ENCODE results near the gene FXYD4. TPM values are rescaled to one million over a fixed set of nuclear protein-coding genes. Genes with fewer than 3 reads are reported as not detected.

Gene FXYD4
- polyA plus RNA-seq, 1 experiment = not detected

DNA sequence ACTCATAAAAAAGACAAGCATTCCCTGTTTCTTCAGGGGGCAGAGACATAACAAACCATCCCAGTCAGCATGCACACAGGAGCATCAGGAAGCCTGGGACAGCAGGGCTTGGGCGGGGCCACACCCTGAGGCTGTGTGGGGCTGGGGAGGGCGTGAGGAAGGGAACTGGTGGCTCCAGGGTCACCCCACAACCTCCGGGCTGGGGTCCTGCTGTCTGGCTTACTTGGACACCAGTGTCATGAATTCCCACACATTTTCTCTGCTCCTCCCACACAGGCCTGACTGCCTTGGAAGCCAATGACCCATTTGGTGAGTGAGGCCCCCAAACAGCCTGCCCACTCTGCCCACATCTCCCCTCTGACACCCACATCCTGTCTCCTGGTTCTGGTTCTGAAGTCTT, 2.8 kb downstream of the FXYD4 start:
- DNase-seq (ENCODE audit: low read depth) = no peak
- Histone ChIP-seq H3K36me3 (ENCODE audit: control insufficient read depth, insufficient read depth, low read length) (no peaks in the 10 kb centered on the region), H3K4me3 (ENCODE audit: low read depth, low read length) (no peak overlapping the region), H3K27me3 (ENCODE audit: control insufficient read depth, insufficient read depth, low read length) (no peaks in the 10 kb centered on the region; the same call in none of the 2 replicates)
- POLR2A ChIA-PET = no interaction called here
- CTCF ChIA-PET = interaction anchor here (2.1 kb wide), 1 partner anchor 81 kb away, joined by 4 read pairs; no protein-coding TSS in a partner anchor
- TF ChIP-seq, protein P1, sequence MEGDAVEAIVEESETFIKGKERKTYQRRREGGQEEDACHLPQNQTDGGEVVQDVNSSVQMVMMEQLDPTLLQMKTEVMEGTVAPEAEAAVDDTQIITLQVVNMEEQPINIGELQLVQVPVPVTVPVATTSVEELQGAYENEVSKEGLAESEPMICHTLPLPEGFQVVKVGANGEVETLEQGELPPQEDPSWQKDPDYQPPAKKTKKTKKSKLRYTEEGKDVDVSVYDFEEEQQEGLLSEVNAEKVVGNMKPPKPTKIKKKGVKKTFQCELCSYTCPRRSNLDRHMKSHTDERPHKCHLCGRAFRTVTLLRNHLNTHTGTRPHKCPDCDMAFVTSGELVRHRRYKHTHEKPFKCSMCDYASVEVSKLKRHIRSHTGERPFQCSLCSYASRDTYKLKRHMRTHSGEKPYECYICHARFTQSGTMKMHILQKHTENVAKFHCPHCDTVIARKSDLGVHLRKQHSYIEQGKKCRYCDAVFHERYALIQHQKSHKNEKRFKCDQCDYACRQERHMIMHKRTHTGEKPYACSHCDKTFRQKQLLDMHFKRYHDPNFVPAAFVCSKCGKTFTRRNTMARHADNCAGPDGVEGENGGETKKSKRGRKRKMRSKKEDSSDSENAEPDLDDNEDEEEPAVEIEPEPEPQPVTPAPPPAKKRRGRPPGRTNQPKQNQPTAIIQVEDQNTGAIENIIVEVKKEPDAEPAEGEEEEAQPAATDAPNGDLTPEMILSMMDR (IDR thresholded peaks at IDR 0.05; ENCODE audit: insufficient read depth, low read depth, low read length) = no peak

DNA sequence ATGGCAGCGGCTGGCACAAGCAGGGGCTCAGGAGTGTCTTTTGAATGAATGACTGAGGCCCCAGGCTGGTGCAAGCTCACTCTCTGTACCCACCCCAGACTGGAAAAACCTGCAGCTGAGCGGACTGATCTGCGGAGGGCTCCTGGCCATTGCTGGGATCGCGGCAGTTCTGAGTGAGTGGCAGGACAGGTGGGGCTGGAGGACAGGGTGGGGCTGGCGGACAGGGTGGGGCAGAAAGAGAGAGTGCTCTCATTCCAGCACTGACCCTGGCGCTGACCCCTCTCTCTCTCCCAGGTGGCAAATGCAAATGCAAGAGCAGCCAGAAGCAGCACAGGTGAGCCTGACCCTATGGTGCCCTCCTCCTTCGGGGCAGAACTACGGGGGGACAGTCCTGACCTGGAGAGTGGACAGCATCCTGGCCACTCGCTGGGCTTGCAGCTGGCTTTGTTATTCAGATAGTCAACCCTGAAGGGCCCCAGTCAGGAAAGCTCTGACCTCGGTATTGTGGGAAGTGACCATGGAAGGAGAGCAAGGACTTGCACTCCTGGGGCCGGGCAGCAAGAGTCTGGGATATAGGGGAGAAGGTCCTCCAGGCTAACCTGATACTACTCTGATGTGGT, 4.1 kb downstream of the FXYD4 start:
- no peak overlapping the region for H3K4me3 ChIP-seq (ENCODE audit: low read depth, low read length)
- H3K27me3 ChIP-seq (ENCODE audit: control insufficient read depth, insufficient read depth, low read length) = no peaks in the 10 kb centered on the region; the same call in none of the 2 replicates
- ChIA-PET POLR2A (no interaction called here), CTCF (no interaction called here)
- no peaks in the 10 kb centered on the region for H3K36me3 ChIP-seq (ENCODE audit: control insufficient read depth, insufficient read depth, low read length)
- TF ChIP-seq, protein P1 (IDR thresholded peaks at IDR 0.05; ENCODE audit: insufficient read depth, low read depth, low read length) = no peak
- DNase-seq (ENCODE audit: low read depth) = no peak

DNA sequence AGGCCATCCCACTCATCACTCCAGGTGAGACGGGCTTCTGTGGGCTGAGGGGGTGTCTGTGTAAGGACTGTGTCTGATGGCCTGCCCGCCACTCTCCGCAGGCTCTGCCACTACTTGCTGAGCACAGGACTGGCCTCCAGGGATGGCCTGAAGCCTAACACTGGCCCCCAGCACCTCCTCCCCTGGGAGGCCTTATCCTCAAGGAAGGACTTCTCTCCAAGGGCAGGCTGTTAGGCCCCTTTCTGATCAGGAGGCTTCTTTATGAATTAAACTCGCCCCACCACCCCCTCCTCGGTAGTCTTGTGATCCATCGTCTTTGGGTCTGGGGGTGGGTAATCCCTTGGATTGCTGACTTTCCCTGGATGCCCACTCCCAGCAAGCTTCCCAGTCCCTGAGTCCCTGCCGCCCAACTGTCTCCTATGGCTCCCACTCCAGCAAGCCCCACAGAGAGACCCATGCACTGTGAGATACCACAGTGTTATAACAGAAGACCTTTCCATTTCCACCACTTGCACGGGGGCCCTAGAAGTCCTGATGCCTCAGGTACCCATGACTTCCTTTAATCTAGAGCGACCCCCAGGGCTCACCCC, 4.7 kb downstream of the FXYD4 start:
- DNase-seq (ENCODE audit: low read depth) = no peak
- H3K4me3 ChIP-seq (ENCODE audit: low read depth, low read length) = no peak overlapping the region
- TF ChIP-seq, protein P1 (IDR thresholded peaks at IDR 0.05; ENCODE audit: insufficient read depth, low read depth, low read length) = no peak
- ChIA-PET CTCF (no interaction called here), POLR2A (no interaction called here)
- no peaks in the 10 kb centered on the region; the same call in none of the 2 replicates for H3K27me3 ChIP-seq (ENCODE audit: control insufficient read depth, insufficient read depth, low read length)
- H3K36me3 ChIP-seq (ENCODE audit: control insufficient read depth, insufficient read depth, low read length) = no peaks in the 10 kb centered on the region

DNA sequence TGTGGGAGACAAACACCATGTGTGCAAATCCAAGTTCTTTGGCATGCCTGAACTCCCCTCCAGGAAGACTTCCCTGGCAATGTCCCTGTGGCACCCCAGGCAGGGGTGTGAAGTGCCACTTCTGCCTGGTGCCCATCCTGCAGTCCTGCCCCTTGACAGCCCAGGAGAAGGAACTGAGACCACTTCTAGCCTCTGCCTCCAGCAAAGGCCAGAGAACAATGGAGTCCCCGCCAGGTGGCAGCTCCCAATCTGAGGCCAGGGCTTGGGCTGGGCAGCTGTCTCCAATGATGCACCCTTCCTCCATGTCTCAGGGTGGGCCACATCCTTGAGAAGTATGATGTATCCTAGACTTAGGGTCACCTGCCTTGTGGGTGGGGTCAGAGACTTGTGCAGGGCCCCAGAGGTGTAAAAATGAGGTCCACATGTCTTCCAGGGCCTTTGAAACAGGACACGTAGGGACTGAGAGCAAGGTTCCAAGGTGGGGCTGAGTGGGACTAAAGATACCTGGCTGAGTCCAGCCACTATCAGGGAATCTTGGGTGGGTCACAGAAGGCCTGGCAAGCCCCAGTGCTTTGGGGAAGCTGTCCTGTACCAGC, 5.5 kb downstream of the FXYD4 start:
- TF ChIP-seq, protein P1 (IDR thresholded peaks at IDR 0.05; ENCODE audit: insufficient read depth, low read depth, low read length) = no peak
- DNase-seq (ENCODE audit: low read depth) = no peak
- Histone ChIP-seq H3K36me3 (ENCODE audit: control insufficient read depth, insufficient read depth, low read length) (no peaks in the 10 kb centered on the region), H3K4me3 (ENCODE audit: low read depth, low read length) (no peak overlapping the region), H3K27me3 (ENCODE audit: control insufficient read depth, insufficient read depth, low read length) (no peaks in the 10 kb centered on the region; the same call in none of the 2 replicates)
- ChIA-PET POLR2A (no interaction called here), CTCF (no interaction called here)

DNA sequence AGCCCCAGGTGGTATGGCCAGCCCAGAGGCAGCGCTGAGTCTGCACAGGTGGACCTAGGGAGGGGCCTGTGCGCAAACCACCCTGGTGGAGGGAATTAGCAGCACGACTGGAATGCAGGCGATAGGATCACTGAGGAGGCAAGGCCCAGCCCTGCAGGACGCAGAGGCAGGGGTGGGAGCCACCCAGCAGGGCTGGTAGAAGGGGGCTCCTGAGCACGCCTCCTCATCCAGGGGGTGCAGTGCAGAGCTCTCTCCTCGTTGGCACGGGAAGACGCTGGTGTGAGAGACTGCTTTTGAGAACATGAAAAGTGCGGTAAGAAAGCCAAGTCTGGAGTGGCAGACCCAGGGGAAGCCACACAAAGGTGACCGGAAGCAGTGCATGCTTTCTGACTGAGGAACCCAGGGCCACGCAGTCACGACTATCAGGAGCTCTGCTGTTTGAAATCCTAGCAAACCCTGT, 6.0 kb downstream of the FXYD4 start:
- no peak overlapping the region for H3K4me3 ChIP-seq (ENCODE audit: low read depth, low read length)
- POLR2A ChIA-PET = no interaction called here
- no peaks in the 10 kb centered on the region; the same call in none of the 2 replicates for H3K27me3 ChIP-seq (ENCODE audit: control insufficient read depth, insufficient read depth, low read length)
- H3K36me3 ChIP-seq (ENCODE audit: control insufficient read depth, insufficient read depth, low read length) = no peaks in the 10 kb centered on the region
- TF ChIP-seq, protein P1 (IDR thresholded peaks at IDR 0.05; ENCODE audit: insufficient read depth, low read depth, low read length) = 0 out of 2 replicates have a peak, but pooled peaks have one; percentile 2
- DNase-seq (ENCODE audit: low read depth) = no peak
- CTCF ChIA-PET = no interaction called here
